Tibial artery (tissue), 4 donors: ENCODE results near the gene LGI1.

ENCODE experiments used
- DNase-seq, 2 donors: peaks; one replicate each; pipeline ENCODE4 v3.0.0-alpha.2; 2019
- H3K27ac ChIP-seq, 2 donors: fragments of 200-600 bp; sonication (generic) in 1 of 2; 1 replicate in 1 of 2; 2 replicates in 1 of 2; pipeline ENCODE4 v1.5.1; 2018 to 2019; ENCODE audit warnings: mild to moderate bottlenecking in 1 of 2
- H3K27me3 ChIP-seq, 2 donors: fragments of 200-600 bp; sonication (generic) in 1 of 2; one replicate each; pipeline versions ENCODE4 v1.5.1 to v1.6.0; 2016 to 2019
- H3K36me3 ChIP-seq, 3 donors: fragments of 200-600 bp; sonication (generic) in 2 of 3; one replicate each; pipeline ENCODE4 v1.5.1; 2016 to 2019; ENCODE audit warnings: mild to moderate bottlenecking in 2 of 3
- H3K4me1 ChIP-seq, 4 donors: fragments of 200-600 bp; sonication (generic) in 2 of 4; 1 replicate in 3 of 4; 2 replicates in 1 of 4; pipeline ENCODE4 v1.5.1; 2016 to 2019
- H3K4me3 ChIP-seq, 2 donors: fragments of 200-600 bp; sonication (generic) in 1 of 2; 1 replicate in 1 of 2; 2 replicates in 1 of 2; pipeline ENCODE4 v1.5.1; 2018 to 2019; ENCODE audit warnings: mild to moderate bottlenecking in 2 of 2
- H3K9me3 ChIP-seq, 3 donors: fragments of 200-600 bp; sonication (generic) in 1 of 3; one replicate each; pipeline ENCODE4 v1.5.1; 2016 to 2019
- CTCF ChIP-seq, 2 experiments: fragments of 200-600 bp in 1 of 2; fragments of 450-650 bp in 1 of 2; IDR thresholded peaks; one replicate each; pipeline ENCODE4 v1.5.1; 2017 to 2019; ENCODE audit warnings: antibody characterized with exemption in 2 of 2, mild to moderate bottlenecking in 1 of 2, moderate library complexity in 1 of 2
- intact Hi-C: fragments of 100-400 bp; cut with DNase I; formaldehyde crosslinking; loops from one replicate; pipeline ENCODE4 v1.15.0; 2023; ENCODE audit warnings: low total_unique reads

Gene LGI1

DNA sequence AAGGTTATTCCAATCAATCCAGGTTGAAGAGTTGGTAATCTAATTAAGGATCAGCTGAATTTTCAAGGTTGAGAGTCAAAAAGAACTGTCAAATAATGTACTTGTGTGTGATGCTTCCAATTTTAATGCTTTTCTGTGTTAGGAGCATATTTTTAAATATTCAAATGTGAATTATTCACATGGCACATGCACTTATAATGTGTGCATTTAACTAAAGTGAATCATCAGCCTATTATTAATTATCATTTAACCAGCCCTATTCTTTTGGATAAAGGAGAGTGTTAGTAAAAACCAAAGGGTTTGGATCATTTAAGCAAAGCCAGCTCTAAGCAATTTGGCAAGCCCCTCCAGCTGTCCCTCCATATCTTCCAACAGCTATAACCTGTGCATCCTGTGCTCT lies 11.2 kb downstream of the LGI1 start:
- no peaks in the 10 kb centered on the region for H3K36me3 ChIP-seq
- TF ChIP-seq CTCF (IDR thresholded peaks at IDR 0.05), result no peak
- intact Hi-C loops, result no loop called here

GRCh38 chr10:93771354-93771753 lies 13.6 kb downstream of the LGI1 start:
- Histone ChIP-seq H3K27me3 (no peaks in the 10 kb centered on the region), H3K4me3 (no peak overlapping the region), H3K9me3 (no peaks in the 10 kb centered on the region), H3K27ac (no peak overlapping the region), H3K36me3 (no peaks in the 10 kb centered on the region), H3K4me1 (no peaks in the 10 kb centered on the region)
- intact Hi-C loops, result no loop called here
- TF ChIP-seq CTCF (IDR thresholded peaks at IDR 0.05), result no peak
- no peak for DNase-seq

More for the DNA sequence above, 11.2 kb downstream of the LGI1 start:
- Histone ChIP-seq H3K9me3 (no peaks in the 10 kb centered on the region), H3K4me1 (no peaks in the 10 kb centered on the region), H3K27me3 (no peaks in the 10 kb centered on the region), H3K4me3 (no peak overlapping the region), H3K27ac (no peak overlapping the region)
- no peak for DNase-seq

GRCh38 chr10:93773120-93773519 lies 15.4 kb downstream of the LGI1 start:
- no peak overlapping the region for H3K27ac ChIP-seq
- no peak for DNase-seq
- H3K4me3 ChIP-seq, result no peak overlapping the region
- no peaks in the 10 kb centered on the region for H3K4me1 ChIP-seq
- no peaks in the 10 kb centered on the region for H3K9me3 ChIP-seq
- no peaks in the 10 kb centered on the region for H3K27me3 ChIP-seq
- no peaks in the 10 kb centered on the region for H3K36me3 ChIP-seq
- intact Hi-C loops, result no loop called here
- TF ChIP-seq CTCF (IDR thresholded peaks at IDR 0.05), result no peak

GRCh38 chr10:93773705-93774104 lies 16.0 kb downstream of the LGI1 start:
- H3K4me1 ChIP-seq, result no peaks in the 10 kb centered on the region
- no peak overlapping the region for H3K27ac ChIP-seq
- no peak for TF ChIP-seq CTCF (IDR thresholded peaks at IDR 0.05)
- H3K4me3 ChIP-seq, result no peak overlapping the region
- H3K36me3 ChIP-seq, result no peaks in the 10 kb centered on the region
- no peaks in the 10 kb centered on the region for H3K9me3 ChIP-seq
- DNase-seq, result no peak
- intact Hi-C loops, result no loop called here
- H3K27me3 ChIP-seq, result no peaks in the 10 kb centered on the region

GRCh38 chr10:93775356-93775755 lies 17.6 kb downstream of the LGI1 start:
- intact Hi-C loops, result no loop called here
- no peak for DNase-seq
- TF ChIP-seq CTCF (IDR thresholded peaks at IDR 0.05), result no peak
- no peaks in the 10 kb centered on the region for H3K27me3 ChIP-seq
- no peak overlapping the region for H3K27ac ChIP-seq
- no peaks in the 10 kb centered on the region for H3K9me3 ChIP-seq
- H3K4me1 ChIP-seq, result no peaks in the 10 kb centered on the region
- H3K4me3 ChIP-seq, result no peak overlapping the region
- H3K36me3 ChIP-seq, result no peaks in the 10 kb centered on the region

GRCh38 chr10:93777092-93777491 lies 19.4 kb downstream of the LGI1 start:
- intact Hi-C loops, result no loop called here
- no peaks in the 10 kb centered on the region for H3K4me1 ChIP-seq

More at GRCh38 chr10:93777092-93777491, 19.4 kb downstream of the LGI1 start:
- Histone ChIP-seq H3K4me3 (no peak overlapping the region), H3K27ac (no peak overlapping the region), H3K9me3 (no peaks in the 10 kb centered on the region), H3K36me3 (no peaks in the 10 kb centered on the region), H3K27me3 (no peaks in the 10 kb centered on the region)
- no peak for TF ChIP-seq CTCF (IDR thresholded peaks at IDR 0.05)
- no peak for DNase-seq
